Fibroblast of lung (primary cell): ENCODE measurements around the gene ADGRV1. TPM values are rescaled to one million over a fixed set of nuclear protein-coding genes. Genes with fewer than 3 reads are reported as not detected.
A peak's percentile ranks its signal among the peaks of the same experiment; 100 is the strongest.

Experiments used
- DNase-seq, 2 donors: peaks; one replicate each; pipeline versions ENCODE4 v3.0.0 to v3.0.0-alpha.2; 2010; ENCODE audit warnings: low read depth in 2 of 2
- H2AFZ ChIP-seq: 2 replicates; pipeline ENCODE4 v1.5.1; 2012; ENCODE audit warnings: low read length, control low read depth, inconsistent platforms
- H3K27ac ChIP-seq: 2 replicates; pipeline ENCODE4 v1.5.1; 2011; ENCODE audit warnings: low read length, control low read depth; ENCODE audit not compliant: insufficient read depth
- H3K27me3 ChIP-seq: 2 replicates; pipeline ENCODE4 v1.5.1; 2011; ENCODE audit warnings: mild to moderate bottlenecking, low read length; ENCODE audit not compliant: control insufficient read depth, insufficient read depth
- H3K36me3 ChIP-seq: 2 replicates; pipeline ENCODE4 v1.5.1; 2011; ENCODE audit warnings: low read length; ENCODE audit not compliant: control insufficient read depth, insufficient read depth
- H3K4me1 ChIP-seq: 2 replicates; pipeline ENCODE4 v1.5.1; 2011; ENCODE audit warnings: low read length; ENCODE audit not compliant: control insufficient read depth, insufficient read depth; ENCODE audit errors: extremely low read depth
- H3K4me2 ChIP-seq: 2 replicates; pipeline ENCODE4 v1.5.1; 2011; ENCODE audit warnings: low read length, control low read depth; ENCODE audit not compliant: insufficient read depth; ENCODE audit errors: extremely low read depth
- H3K4me3 ChIP-seq, 4 experiments: fragments of 200-600 bp in 1 of 4; sonication (generic) in 1 of 4; replicated peaks in 1 of 4; 2 replicates each; pipeline ENCODE4 v1.5.1; 2011 to 2016; ENCODE audit warnings: low read length in 4 of 4, low read depth in 3 of 4, mild to moderate bottlenecking in 3 of 4, control low read depth in 2 of 4, inconsistent platforms in 1 of 4, mixed read lengths in 1 of 4; ENCODE audit not compliant: insufficient read depth in 1 of 4; ENCODE audit errors: control extremely low read depth in 1 of 4
- H3K79me2 ChIP-seq: 2 replicates; pipeline ENCODE4 v1.5.1; 2012; ENCODE audit warnings: mild to moderate bottlenecking, low read length, inconsistent platforms; ENCODE audit not compliant: control insufficient read depth, insufficient read depth
- H3K9ac ChIP-seq: 2 replicates; pipeline ENCODE4 v1.5.1; 2011; ENCODE audit warnings: mild to moderate bottlenecking, low read length, control low read depth; ENCODE audit not compliant: insufficient read depth
- H3K9me3 ChIP-seq: 2 replicates; pipeline ENCODE4 v1.5.1; 2012; ENCODE audit warnings: low read depth, low read length; ENCODE audit not compliant: control insufficient read depth, insufficient read depth
- H4K20me1 ChIP-seq: 2 replicates; pipeline ENCODE4 v1.5.1; 2011; ENCODE audit warnings: low read length; ENCODE audit not compliant: control insufficient read depth, insufficient read depth; ENCODE audit errors: extremely low read depth
- CTCF ChIP-seq, 2 donors: IDR thresholded peaks in 1 of 2; conservative IDR thresholded peaks in 1 of 2; 1 replicate in 1 of 2; 2 replicates in 1 of 2; pipeline ENCODE4 v1.5.1; 2011 to 2012; ENCODE audit warnings: low read length in 2 of 2, control low read depth in 1 of 2, inconsistent platforms in 1 of 2, low read depth in 1 of 2, mild to moderate bottlenecking in 1 of 2
- EZH2 ChIP-seq: IDR thresholded peaks from 2 replicates; pipeline ENCODE4 v1.5.1; 2012; ENCODE audit warnings: low read length, control low read depth, mild to moderate bottlenecking; ENCODE audit errors: missing control alignments
- polyA plus RNA-seq, 2 donors: library from polyadenylated mRNA; depleted of rRNA in 1 of 2; stranded (reverse) in 1 of 2; unstranded in 1 of 2; fragments of >200 nt; gene quantifications; 2 replicates each; pipeline ENCODE4 v1.2.1, GENCODE V29; 2011 to 2012; ENCODE audit warnings: missing spikeins in 1 of 2
- total RNA-seq: library from RNA; depleted of rRNA; stranded (reverse); fragments of >200 nt; gene quantifications from 2 replicates; pipeline ENCODE4 v1.2.1, GENCODE V29; 2014

The ADGRV1 gene
- total and polyA plus RNA-seq, 2 donors (not counting 1 experiment from before 2014, with no cell fraction given): 0.15 to 0.17 TPM

- H3K9me3 ChIP-seq: no peaks in the 10 kb centered on the region
- TF ChIP-seq CTCF (conservative IDR thresholded peaks at IDR 0.05 in 1 of 2, IDR thresholded peaks at IDR 0.05 in 1 of 2; ENCODE audit: low read depth in 1 of 2, low read length in 2 of 2) (no peak), EZH2 (no peak)
- H3K27me3 ChIP-seq: no peaks in the 10 kb centered on the region
- H3K9ac ChIP-seq: no peak overlapping the region
- no peak overlapping the region for H2AFZ ChIP-seq
- no peak for DNase-seq
- no peaks in the 10 kb centered on the region for H4K20me1 ChIP-seq
- no peak overlapping the region for H3K4me2 ChIP-seq
- H3K79me2 ChIP-seq: no peaks in the 10 kb centered on the region
- H3K27ac ChIP-seq: no peak overlapping the region
- no peak overlapping the region for H3K4me3 ChIP-seq
- no peaks in the 10 kb centered on the region for H3K36me3 ChIP-seq
- H3K4me1 ChIP-seq: no peaks in the 10 kb centered on the region
Observed at GRCh38 chr5:90865180-90865579, 306.6 kb downstream of the ADGRV1 start.

GRCh38 chr5:90866333-90866732 lies 307.7 kb downstream of the ADGRV1 start:
- no peaks in the 10 kb centered on the region for H3K27me3 ChIP-seq
- peak overlapping the region; percentile 67 for H2AFZ ChIP-seq
- no peaks in the 10 kb centered on the region for H3K79me2 ChIP-seq
- peak overlapping the region; percentile 45 for H3K4me2 ChIP-seq
- H3K27ac ChIP-seq: no peak overlapping the region
- H3K4me1 ChIP-seq: no peaks in the 10 kb centered on the region
- no peaks in the 10 kb centered on the region for H3K9me3 ChIP-seq
- peak; percentile 34 to 59 for DNase-seq
- no peak overlapping the region for H3K9ac ChIP-seq
- no peaks in the 10 kb centered on the region for H3K36me3 ChIP-seq
- H3K4me3 ChIP-seq: no peak overlapping the region
- H4K20me1 ChIP-seq: no peaks in the 10 kb centered on the region
- TF ChIP-seq EZH2 (no peak), CTCF (conservative IDR thresholded peaks at IDR 0.05 in 1 of 2, IDR thresholded peaks at IDR 0.05 in 1 of 2; ENCODE audit: low read depth in 1 of 2, low read length in 2 of 2) (peak; percentile 5 to 45)

GRCh38 chr5:90866915-90867731 lies 308.5 kb downstream of the ADGRV1 start:
- no peaks in the 10 kb centered on the region for H4K20me1 ChIP-seq
- H3K4me3 ChIP-seq: no peak overlapping the region
- H3K9me3 ChIP-seq: no peaks in the 10 kb centered on the region
- H3K4me2 ChIP-seq: no peak overlapping the region
- no peaks in the 10 kb centered on the region for H3K4me1 ChIP-seq
- H3K79me2 ChIP-seq: no peaks in the 10 kb centered on the region
- TF ChIP-seq EZH2: no peak
- no peak for TF ChIP-seq CTCF (conservative IDR thresholded peaks at IDR 0.05 in 1 of 2, IDR thresholded peaks at IDR 0.05 in 1 of 2; ENCODE audit: low read depth in 1 of 2, low read length in 2 of 2)
- H3K9ac ChIP-seq: no peak overlapping the region
- H3K36me3 ChIP-seq: no peaks in the 10 kb centered on the region
- DNase-seq: peak in 1 of 2 donors; percentile 68
- no peak overlapping the region for H2AFZ ChIP-seq
- no peak overlapping the region for H3K27ac ChIP-seq
- no peaks in the 10 kb centered on the region for H3K27me3 ChIP-seq
